CD4-positive, alpha-beta memory T cell (primary cell): ENCODE data around the gene TVP23A. TPM values are rescaled to one million over a fixed set of nuclear protein-coding genes. Genes with fewer than 3 reads are reported as not detected.

Source experiments
- CTCF ChIA-PET: fragments of 350-600 bp; sonication (Branson Sonifier 250); formaldehyde crosslinking; loops from one replicate; lab custom pipeline; 2021; ENCODE audit warnings: inconsistent platforms; ENCODE audit not compliant: partially characterized antibody; lab: Charles Lee
- POLR2A ChIA-PET: fragments of 350-600 bp; sonication (Branson Sonifier 250); formaldehyde crosslinking; loops from one replicate; lab custom pipeline; 2021; ENCODE audit not compliant: partially characterized antibody; lab: Charles Lee
- DNase-seq, 5 donors: peaks; one replicate each; pipeline versions ENCODE4 v3.0.0 to v3.0.0-alpha.2; 2020 to 2022; ENCODE audit warnings: mixed read lengths in 1 of 5
- H3K27ac ChIP-seq: one replicate; pipeline ENCODE4 v1.7.0; 2013; ENCODE audit warnings: low read depth, low read length
- H3K27me3 ChIP-seq: 2 replicates; pipeline ENCODE4 v1.7.0; 2013; ENCODE audit warnings: mild to moderate bottlenecking, low read length, moderate library complexity; ENCODE audit not compliant: insufficient read depth
- H3K36me3 ChIP-seq: 2 replicates; pipeline ENCODE4 v1.7.0; 2013; ENCODE audit warnings: mild to moderate bottlenecking, low read length, moderate library complexity; ENCODE audit not compliant: insufficient read depth
- H3K4me1 ChIP-seq: 2 replicates; pipeline ENCODE4 v1.7.0; 2013; ENCODE audit warnings: mild to moderate bottlenecking, low read length, moderate library complexity; ENCODE audit not compliant: insufficient read depth
- H3K4me3 ChIP-seq, 2 donors: one replicate each; pipeline ENCODE4 v1.7.0; 2013; ENCODE audit warnings: low read length in 2 of 2, mild to moderate bottlenecking in 1 of 2
- H3K9me3 ChIP-seq, 2 donors: one replicate each; pipeline ENCODE4 v1.7.0; 2013; ENCODE audit warnings: low read length in 2 of 2, control low read depth in 1 of 2; ENCODE audit not compliant: control insufficient read depth in 1 of 2
- H3K27ac Mint-ChIP-seq, 7 donors: one replicate each; pipeline ENCODE4 v1.8.0; 2020 to 2021; ENCODE audit warnings: mixed read lengths in 7 of 7, mild to moderate bottlenecking in 6 of 7, inconsistent platforms in 3 of 7, moderate library complexity in 3 of 7
- H3K27me3 Mint-ChIP-seq, 2 donors: one replicate each; pipeline ENCODE4 v1.8.0; 2020 to 2021; ENCODE audit warnings: mixed read lengths in 2 of 2
- H3K36me3 Mint-ChIP-seq, 2 donors: one replicate each; pipeline ENCODE4 v1.8.0; 2020 to 2021; ENCODE audit warnings: mixed read lengths in 2 of 2, inconsistent platforms in 1 of 2, mild to moderate bottlenecking in 1 of 2
- H3K4me1 Mint-ChIP-seq, 4 donors: one replicate each; pipeline ENCODE4 v1.8.0; 2020 to 2021; ENCODE audit warnings: mixed read lengths in 4 of 4, mild to moderate bottlenecking in 1 of 4
- H3K4me3 Mint-ChIP-seq, 8 donors: one replicate each; pipeline ENCODE4 v1.8.0; 2020 to 2021; ENCODE audit warnings: mixed read lengths in 8 of 8, mild to moderate bottlenecking in 7 of 8, moderate library complexity in 6 of 8, inconsistent platforms in 3 of 8
- H3K9me3 Mint-ChIP-seq, 8 donors: one replicate each; pipeline ENCODE4 v1.8.0; 2020 to 2021; ENCODE audit warnings: mixed read lengths in 8 of 8, mild to moderate bottlenecking in 5 of 8, inconsistent platforms in 3 of 8, moderate library complexity in 1 of 8
- intact Hi-C: fragments of 100-400 bp; cut with micrococcal nuclease; formaldehyde crosslinking; loops from one replicate; pipeline ENCODE4 v1.15.1; 2023
- polyA plus RNA-seq, 2 donors: library from polyadenylated mRNA; unstranded; fragments of 300-500 nt; fragmentation: Illumina TruSeq; gene quantifications; one replicate each; pipeline ENCODE4 v1.2.3, GENCODE V29; 2021
- total RNA-seq, 2 experiments: library from RNA; stranded (reverse); gene quantifications; one replicate each; pipeline ENCODE4 v1.2.3, GENCODE V29; 2021

Gene TVP23A
- total and polyA plus RNA-seq, 4 experiments from 2014 or later = 0.18 TPM; not detected in 3

DNA sequence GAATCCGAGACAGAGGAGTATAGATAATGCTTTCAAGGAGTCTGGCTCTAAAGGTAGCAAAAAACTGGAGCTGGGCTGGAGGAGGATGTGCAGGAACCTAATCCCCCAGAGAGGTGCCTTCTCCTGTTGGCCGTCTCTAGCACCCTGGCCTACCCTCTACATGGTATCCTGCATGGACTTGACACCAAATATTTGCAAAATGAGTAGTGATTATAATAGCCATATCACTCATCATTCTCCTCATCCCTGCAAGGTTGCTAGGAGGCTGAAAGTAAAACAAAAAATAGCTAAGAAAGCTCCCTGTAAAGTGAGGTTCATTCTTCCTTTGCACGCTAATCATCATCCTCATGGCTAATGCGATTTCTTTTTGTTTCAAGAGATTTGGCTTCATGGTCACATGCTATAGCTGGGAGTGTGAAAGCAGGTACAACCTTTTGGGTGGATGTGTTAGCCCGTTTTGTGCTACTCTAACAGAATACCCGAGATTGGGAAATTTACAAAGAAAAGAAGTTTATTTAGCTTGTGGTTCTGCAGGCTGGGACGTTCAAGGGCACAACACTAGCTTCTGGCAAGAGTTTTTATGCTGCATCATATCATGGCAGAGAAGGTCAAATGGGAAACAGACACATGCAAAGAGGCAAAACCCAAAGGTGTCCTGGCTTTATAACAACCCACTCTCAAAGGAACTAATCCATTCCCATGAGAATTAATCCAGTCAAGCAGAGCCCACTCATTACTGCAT, 31.3 kb upstream of the TVP23A start:
- no peak overlapping the region for H3K27ac ChIP-seq
- H3K9me3 ChIP-seq = no peaks in the 10 kb centered on the region
- no peak overlapping the region for H3K4me3 Mint-ChIP-seq
- H3K36me3 Mint-ChIP-seq = peaks cover 0 to 4% of the 10 kb centered on the region in 2 donors
- peaks cover 0 to 3% (median 0%) of the 10 kb centered on the region in 8 donors for H3K9me3 Mint-ChIP-seq
- H3K27me3 Mint-ChIP-seq = peaks cover 13% of the 10 kb centered on the region in 2 donors
- H3K4me3 ChIP-seq = no peak overlapping the region
- H3K27ac Mint-ChIP-seq = no peak overlapping the region
- no peaks in the 10 kb centered on the region for H3K27me3 ChIP-seq
- peaks cover 6% of the 10 kb centered on the region for H3K4me1 ChIP-seq
- ChIA-PET CTCF (no interaction called here), POLR2A (no interaction called here)
- intact Hi-C loops = no loop called here
- no peaks in the 10 kb centered on the region for H3K36me3 ChIP-seq
- DNase-seq = no peak
- peaks cover 11 to 17% (median 12%) of the 10 kb centered on the region in 4 donors for H3K4me1 Mint-ChIP-seq

DNA sequence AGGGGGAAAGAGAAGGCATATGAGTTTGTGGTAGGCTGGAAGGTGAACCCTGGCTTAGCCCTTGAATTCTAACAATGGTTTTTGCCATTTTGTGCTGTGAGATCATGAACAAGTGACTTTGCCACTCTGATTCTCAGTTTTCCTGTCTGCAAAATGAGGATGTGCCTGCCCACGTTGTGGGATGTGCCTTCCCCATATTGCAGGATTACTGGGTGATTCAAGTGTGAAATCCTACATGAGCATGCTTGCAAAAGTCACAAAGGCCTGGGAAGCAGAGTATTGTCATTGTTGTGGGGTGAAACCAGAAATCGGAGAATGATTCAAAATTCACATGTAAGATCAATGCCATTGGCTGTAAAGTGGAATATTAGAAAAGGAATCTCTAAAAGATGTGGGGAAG, 28.6 kb upstream of the TVP23A start:
- POLR2A ChIA-PET = no interaction called here
- Histone ChIP-seq H3K9me3 (no peaks in the 10 kb centered on the region), H3K4me3 (no peak overlapping the region), H3K36me3 (no peaks in the 10 kb centered on the region), H3K27me3 (no peaks in the 10 kb centered on the region), H3K27ac (no peak overlapping the region), H3K4me1 (peaks cover 2% of the 10 kb centered on the region)
- Mint-ChIP-seq H3K27ac (no peak overlapping the region), H3K9me3 (peaks cover 0 to 3% (median 0%) of the 10 kb centered on the region in 8 donors), H3K36me3 (peaks cover 0 to 4% of the 10 kb centered on the region in 2 donors), H3K4me1 (peaks cover 2 to 6% (median 3%) of the 10 kb centered on the region in 4 donors), H3K4me3 (no peak overlapping the region), H3K27me3 (peaks cover 15 to 16% of the 10 kb centered on the region in 2 donors)
- intact Hi-C loops = no loop called here
- no peak for DNase-seq
- CTCF ChIA-PET = no interaction called here

- no peak overlapping the region for H3K27ac Mint-ChIP-seq
- ChIA-PET CTCF (no interaction called here), POLR2A (no interaction called here)
- no peaks in the 10 kb centered on the region for H3K9me3 ChIP-seq
- no peaks in the 10 kb centered on the region for H3K27me3 ChIP-seq
- intact Hi-C loops = no loop called here
- H3K27me3 Mint-ChIP-seq = peaks cover 15 to 16% of the 10 kb centered on the region in 2 donors
- H3K27ac ChIP-seq = no peak overlapping the region
- no peaks in the 10 kb centered on the region for H3K4me1 ChIP-seq
- no peak overlapping the region for H3K4me3 ChIP-seq
- DNase-seq = no peak
- peaks cover 0 to 4% of the 10 kb centered on the region in 2 donors for H3K36me3 Mint-ChIP-seq
- H3K4me3 Mint-ChIP-seq = no peak overlapping the region
- peaks cover 0 to under 1% (median 0%) of the 10 kb centered on the region in 4 donors for H3K4me1 Mint-ChIP-seq
- H3K36me3 ChIP-seq = no peaks in the 10 kb centered on the region
- peaks cover 0 to 3% (median 0%) of the 10 kb centered on the region in 8 donors for H3K9me3 Mint-ChIP-seq
Observed at GRCh38 chr16:10846213-10846998, 27.8 kb upstream of the TVP23A start.

DNA sequence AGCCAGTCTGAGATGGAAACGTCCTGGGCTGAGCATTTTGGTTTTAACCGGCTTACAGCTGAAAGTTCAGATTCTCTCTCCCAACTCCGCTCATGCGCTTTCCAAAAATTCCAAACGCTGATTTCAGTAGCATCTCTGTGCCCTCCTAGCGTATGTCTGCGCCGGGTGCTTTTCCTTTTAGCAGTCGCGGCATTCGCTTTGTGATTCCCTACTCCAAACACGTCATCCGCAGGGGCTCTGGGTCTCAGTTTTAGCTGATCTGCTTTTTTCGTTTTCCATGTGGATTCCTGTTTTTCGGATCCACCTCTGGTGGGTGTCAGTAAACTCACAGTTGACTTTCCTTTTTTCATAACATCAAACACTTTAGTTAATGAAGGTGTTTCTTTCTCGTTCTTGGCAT, 22.1 kb upstream of the TVP23A start:
- Histone ChIP-seq H3K9me3 (no peaks in the 10 kb centered on the region), H3K4me3 (no peak overlapping the region), H3K27me3 (no peaks in the 10 kb centered on the region), H3K4me1 (no peaks in the 10 kb centered on the region), H3K36me3 (no peaks in the 10 kb centered on the region), H3K27ac (no peak overlapping the region)
- H3K36me3 Mint-ChIP-seq = peaks cover 0 to 4% of the 10 kb centered on the region in 2 donors
- no peak overlapping the region for H3K4me3 Mint-ChIP-seq
- CTCF ChIA-PET = no interaction called here
- no peaks in the 10 kb centered on the region for H3K4me1 Mint-ChIP-seq
- no peak overlapping the region for H3K27ac Mint-ChIP-seq
- no peak for DNase-seq
- H3K9me3 Mint-ChIP-seq = peaks cover 0 to under 1% (median 0%) of the 10 kb centered on the region in 8 donors
- peaks cover 9 to 14% of the 10 kb centered on the region in 2 donors for H3K27me3 Mint-ChIP-seq
- POLR2A ChIA-PET = no interaction called here
- intact Hi-C loops = no loop called here

GRCh38 chr16:10839279-10839666, 20.7 kb upstream of the TVP23A start:
- H3K27me3 Mint-ChIP-seq = peaks cover 6 to 8% of the 10 kb centered on the region in 2 donors
- H3K36me3 Mint-ChIP-seq = no peaks in the 10 kb centered on the region
- Histone ChIP-seq H3K4me1 (no peaks in the 10 kb centered on the region), H3K27me3 (no peaks in the 10 kb centered on the region), H3K36me3 (no peaks in the 10 kb centered on the region), H3K27ac (no peak overlapping the region), H3K9me3 (no peaks in the 10 kb centered on the region), H3K4me3 (no peak overlapping the region)
- H3K9me3 Mint-ChIP-seq = peaks cover 0 to 2% (median 0%) of the 10 kb centered on the region in 8 donors
- POLR2A ChIA-PET = no interaction called here
- H3K4me3 Mint-ChIP-seq = no peak overlapping the region
- DNase-seq = no peak
- H3K4me1 Mint-ChIP-seq = no peaks in the 10 kb centered on the region
- intact Hi-C loops = no loop called here
- H3K27ac Mint-ChIP-seq = no peak overlapping the region
- CTCF ChIA-PET = no interaction called here

DNA sequence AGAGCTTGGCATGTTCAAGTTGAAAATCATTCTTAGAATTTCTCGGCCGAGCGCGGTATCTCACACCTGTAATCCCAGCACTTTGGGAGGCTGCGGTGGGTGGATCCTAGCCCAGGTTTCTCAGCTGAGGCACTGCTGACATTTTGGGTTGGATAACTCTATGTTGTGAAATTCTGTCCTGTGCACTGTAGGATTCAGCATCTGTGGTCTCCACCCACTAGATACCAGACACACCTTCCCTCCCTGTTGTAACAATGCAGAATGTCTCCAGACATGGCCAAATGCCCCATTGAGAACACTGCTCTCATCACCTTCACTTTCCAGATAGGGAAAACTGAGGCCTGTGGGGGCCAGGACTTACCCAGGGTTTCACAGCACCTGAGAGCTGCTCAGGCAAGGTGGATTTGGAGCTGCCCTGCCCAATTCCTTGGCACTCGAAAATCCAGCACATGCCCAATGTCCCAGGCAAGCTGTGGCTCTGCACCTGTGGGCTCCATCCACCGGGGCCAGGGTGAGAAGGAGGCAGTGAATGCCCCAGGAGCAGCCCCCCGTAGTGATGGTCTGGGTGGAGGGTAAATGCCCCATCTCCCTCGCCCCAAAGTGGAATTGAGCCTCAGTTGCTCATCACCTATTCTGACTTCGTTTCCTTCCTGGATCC, 20.2 kb upstream of the TVP23A start:
- intact Hi-C loops = no loop called here
- H3K27ac Mint-ChIP-seq = no peak overlapping the region
- Histone ChIP-seq H3K9me3 (no peaks in the 10 kb centered on the region), H3K27me3 (no peaks in the 10 kb centered on the region), H3K36me3 (no peaks in the 10 kb centered on the region), H3K27ac (no peak overlapping the region), H3K4me3 (no peak overlapping the region), H3K4me1 (no peaks in the 10 kb centered on the region)
- H3K27me3 Mint-ChIP-seq = peaks cover 10% of the 10 kb centered on the region in 2 donors
- peaks cover 0 to 2% (median 0%) of the 10 kb centered on the region in 8 donors for H3K9me3 Mint-ChIP-seq
- H3K36me3 Mint-ChIP-seq = no peaks in the 10 kb centered on the region
- no peak for DNase-seq
- H3K4me1 Mint-ChIP-seq = no peaks in the 10 kb centered on the region
- H3K4me3 Mint-ChIP-seq = no peak overlapping the region
- ChIA-PET CTCF (no interaction called here), POLR2A (no interaction called here)
